Smooth muscle cell of trachea (primary cell): ENCODE results near the gene OTUD6A. TPM values are rescaled to one million over a fixed set of nuclear protein-coding genes. Genes with fewer than 3 reads are reported as not detected.

Experiments used
- total RNA-seq: library from RNA; depleted of rRNA; stranded (reverse); fragments of >200 nt; gene quantifications from 2 replicates; pipeline ENCODE4 v1.2.1, GENCODE V29; 2014

OTUD6A gene, protein sequence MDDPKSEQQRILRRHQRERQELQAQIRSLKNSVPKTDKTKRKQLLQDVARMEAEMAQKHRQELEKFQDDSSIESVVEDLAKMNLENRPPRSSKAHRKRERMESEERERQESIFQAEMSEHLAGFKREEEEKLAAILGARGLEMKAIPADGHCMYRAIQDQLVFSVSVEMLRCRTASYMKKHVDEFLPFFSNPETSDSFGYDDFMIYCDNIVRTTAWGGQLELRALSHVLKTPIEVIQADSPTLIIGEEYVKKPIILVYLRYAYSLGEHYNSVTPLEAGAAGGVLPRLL
- total RNA-seq: not detected in 2 replicates

DNA sequence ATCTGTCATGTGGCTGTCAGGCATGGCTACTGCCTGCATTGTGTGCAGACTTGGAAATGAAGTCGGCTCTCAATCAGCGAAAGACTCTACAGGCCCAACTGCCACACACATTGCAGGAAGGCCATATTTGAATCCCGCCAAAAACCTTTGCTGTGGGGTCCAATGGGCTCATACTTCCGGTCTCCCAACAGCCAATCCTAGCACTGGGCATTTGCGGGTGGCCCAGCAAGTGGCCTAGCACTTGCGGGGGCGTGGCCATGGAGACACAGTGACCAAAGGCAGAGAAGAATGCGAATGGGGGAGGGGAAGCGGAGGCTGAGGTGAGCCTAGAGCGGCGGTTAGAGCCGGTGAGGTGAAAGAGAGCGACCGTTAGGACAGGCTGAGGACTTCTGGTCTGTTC is at the start of gene OTUD6A:
OTUD6A (plus strand) TSS at position 382 of the 400 bp plus-strand sequence. CDS start 68 bp downstream, outside the sequence.

DNA sequence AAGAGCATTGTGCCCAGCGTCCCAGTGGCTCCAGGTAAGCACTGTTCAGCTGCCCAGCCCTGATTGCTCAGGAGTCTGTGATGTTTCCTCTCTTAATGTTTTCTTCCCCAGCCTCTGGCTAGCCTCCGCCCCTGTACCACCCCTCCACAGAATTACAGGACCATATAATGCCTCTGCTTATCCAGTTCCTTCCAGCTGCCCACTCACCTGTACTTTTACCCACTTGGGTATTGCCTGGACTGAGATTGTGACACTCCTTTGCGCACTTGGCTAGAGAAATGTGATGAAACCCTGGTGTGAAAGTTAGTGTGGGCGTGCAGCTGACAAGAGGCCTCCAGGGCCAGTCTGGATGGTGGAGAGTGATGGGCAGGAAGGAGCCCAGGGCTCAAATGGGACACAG is 12.3 kb upstream of the OTUD6A start, which contains the start of gene AWAT2:
AWAT2 (minus strand) TSS at position 14 of the 400 bp plus-strand sequence; CDS start at position 8, 6 bp downstream.

Other genes with a start within 250 kb of the OTUD6A start
- gene AWAT2, start 12.5 kb upstream of the OTUD6A start, total RNA-seq: not detected in 2 replicates
- 68.8 and 101 TPM in 2 replicates for gene IGBP1, start 71.0 kb downstream of the OTUD6A start, total RNA-seq
- gene DGAT2L6, start 115.0 kb downstream of the OTUD6A start, total RNA-seq: not detected in 2 replicates
- not detected in 2 replicates for gene AWAT1, start 172.2 kb downstream of the OTUD6A start, total RNA-seq
- gene P2RY4, start 197.7 kb downstream of the OTUD6A start, total RNA-seq: 0.44 TPM in 1 of 2 replicates, not detected in the other
- not detected in 2 replicates for gene ARR3, start 205.9 kb downstream of the OTUD6A start, total RNA-seq
- not detected in 2 replicates for gene RAB41, start 219.7 kb downstream of the OTUD6A start, total RNA-seq
- gene PDZD11, start 227.5 kb downstream of the OTUD6A start, total RNA-seq: 62.4 and 64.3 TPM in 2 replicates
- 1.3 and 21.1 TPM in 2 replicates for gene KIF4A, start 227.6 kb downstream of the OTUD6A start, total RNA-seq